Activated gamma-delta T cell treated with Interleukin-2 at 50 U/mL for 16 hours (primary cell): ENCODE measurements around the gene ABCC3.

Experiments used
- DNase-seq: peaks from one replicate; pipeline ENCODE4 v3.0.0-alpha.2; 2020

Gene ABCC3

DNA sequence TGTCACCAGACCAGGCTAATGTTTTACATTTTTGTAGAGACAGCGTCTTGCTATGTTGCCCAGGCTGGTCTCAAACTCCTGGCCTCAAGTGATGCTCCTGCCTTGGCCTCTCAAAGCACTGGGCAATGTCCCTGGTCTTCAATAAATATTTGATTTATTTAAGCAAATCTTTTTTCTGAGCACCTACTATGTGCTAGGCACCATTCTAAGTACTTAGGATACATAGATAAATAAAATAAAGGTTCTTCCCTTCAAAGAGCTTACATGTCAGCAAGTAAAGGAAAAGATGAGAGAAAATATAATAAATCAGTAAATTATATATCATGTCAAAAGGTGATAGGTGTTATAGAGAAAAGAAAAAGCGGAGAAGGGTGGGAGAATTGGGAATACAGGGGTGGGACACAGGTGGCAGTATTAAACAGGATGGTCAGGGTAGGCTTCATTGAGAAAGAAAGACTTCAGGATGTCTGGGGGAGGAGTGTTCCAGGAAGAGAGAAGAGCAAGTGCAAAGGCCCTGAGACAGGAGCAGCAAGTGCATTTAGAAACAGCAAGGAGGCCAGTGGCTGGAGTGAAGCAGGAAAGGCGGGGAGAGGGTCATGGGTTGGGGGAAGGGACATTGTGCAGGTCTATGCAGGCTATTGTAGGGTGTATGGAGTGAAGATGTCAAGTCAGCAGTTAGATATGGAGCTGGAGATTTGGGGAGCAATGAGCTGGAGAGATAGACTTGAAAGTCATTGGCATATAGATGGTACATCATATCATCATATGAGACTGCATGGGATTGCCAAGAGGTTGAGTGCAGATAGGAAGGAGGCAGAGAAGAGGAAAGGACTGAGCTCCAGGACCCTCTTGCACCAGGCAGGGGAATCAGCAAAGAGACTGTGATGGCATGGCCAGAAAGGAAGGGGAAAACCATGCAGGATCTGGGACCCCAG, 11.3 kb downstream of the ABCC3 start:
- no peak for DNase-seq

- no peak for DNase-seq
These were observed 12.5 kb downstream of the ABCC3 start for GRCh38 chr17:50647187-50647586.

DNA sequence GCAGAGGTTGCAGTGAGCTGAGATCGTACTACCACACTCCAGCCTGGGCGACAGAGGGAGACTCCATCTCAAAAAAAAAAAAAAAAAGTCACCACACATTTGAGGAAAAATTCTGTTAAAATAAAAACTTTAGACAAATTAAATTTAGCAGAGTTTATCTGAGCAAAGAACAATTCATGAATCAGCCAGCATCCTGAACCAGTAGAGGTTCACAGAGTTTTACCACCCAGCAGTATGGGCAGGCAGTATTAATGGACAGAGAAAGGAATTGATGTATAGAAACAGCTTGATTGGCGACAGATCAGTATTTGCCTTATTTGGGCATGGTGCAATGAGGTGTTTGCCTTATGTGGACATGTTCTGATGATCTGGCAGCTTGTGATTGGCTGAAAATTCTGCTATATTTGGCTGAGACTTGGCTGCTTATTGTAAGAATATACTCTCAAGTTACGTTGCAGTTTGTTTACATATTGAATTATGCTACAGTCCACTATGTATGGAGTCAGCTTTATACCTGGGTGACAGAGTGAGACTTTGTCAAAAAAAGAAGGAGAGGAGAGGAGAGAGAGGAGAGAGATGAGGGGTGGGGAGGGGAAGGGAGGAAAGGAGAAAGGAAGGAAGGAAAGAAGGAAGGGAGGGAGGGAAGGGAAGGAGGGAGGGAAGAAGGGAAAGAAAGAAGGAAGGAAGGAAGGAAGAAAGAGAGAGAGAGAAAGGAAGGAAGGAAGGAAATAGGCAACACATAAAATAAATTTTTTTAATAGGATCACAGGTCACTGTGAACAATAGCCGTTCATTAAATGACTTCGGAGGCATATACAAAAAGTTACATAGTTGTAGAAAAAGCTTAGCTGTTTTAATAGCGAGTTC, 14.6 kb downstream of the ABCC3 start:
- DNase-seq = no peak

- no peak for DNase-seq
These were observed 17.0 kb downstream of the ABCC3 start for GRCh38 chr17:50651661-50652060.

DNA sequence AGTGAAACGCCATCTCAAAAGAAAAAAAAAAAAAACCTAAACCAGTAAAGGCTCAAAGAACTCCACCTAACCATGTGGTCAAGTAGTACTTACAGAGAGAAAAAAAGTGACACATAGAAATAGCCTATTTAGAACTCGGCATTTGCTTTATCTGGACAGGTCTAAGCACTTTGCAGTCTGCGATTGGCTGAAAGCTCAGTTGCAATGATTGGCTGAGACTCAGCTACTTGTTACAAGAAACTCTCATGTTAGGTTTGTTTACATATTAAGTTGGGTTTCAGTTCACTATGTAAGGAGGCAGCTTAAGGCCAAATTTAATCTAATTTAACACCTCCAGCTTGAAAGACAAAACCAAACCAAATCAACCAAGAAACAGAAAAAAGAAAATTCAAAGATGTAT, 19.1 kb downstream of the ABCC3 start:
- DNase-seq = no peak

DNA sequence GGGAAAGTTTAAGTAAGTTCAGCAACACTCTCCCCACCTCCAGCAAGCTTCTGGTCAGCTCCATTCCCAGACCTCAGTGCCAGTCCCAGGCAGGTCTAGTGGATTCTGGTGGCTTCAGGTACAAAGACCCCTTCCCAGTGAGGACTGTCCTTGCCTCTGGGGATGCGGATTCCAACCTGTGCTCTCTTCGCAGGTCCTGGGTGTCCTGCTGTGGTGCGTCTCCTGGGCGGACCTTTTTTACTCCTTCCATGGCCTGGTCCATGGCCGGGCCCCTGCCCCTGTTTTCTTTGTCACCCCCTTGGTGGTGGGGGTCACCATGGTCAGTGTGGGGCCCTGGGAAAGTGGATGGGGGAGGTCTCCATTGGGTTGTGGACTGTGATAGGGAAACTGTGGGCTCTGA, 21.8 kb downstream of the ABCC3 start:
- DNase-seq = no peak

- no peak for DNase-seq
These were observed 22.4 kb downstream of the ABCC3 start for GRCh38 chr17:50657054-50657453.

GRCh38 chr17:50657627-50658026, 22.9 kb downstream of the ABCC3 start:
- DNase-seq = no peak

DNA sequence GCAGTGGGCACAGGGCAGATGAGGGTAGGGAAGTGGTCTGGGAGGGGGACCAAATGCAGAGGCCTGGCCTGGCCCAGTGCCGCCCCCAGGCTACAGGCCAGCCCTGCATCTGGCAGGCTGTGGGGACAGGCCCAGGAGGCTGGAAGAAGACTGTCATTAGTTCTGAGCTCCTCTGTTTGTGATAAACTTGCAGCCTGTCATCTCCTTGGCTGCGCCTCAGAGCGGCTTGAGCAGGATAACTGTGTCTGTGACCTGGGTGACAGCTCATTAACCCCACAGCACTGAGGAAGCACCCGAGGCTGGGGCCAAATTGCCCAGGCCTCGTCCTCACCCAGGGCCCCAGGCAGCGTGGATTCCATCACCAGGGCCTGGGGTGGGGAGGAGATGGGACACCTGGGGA, 23.9 kb downstream of the ABCC3 start:
- no peak for DNase-seq

DNA sequence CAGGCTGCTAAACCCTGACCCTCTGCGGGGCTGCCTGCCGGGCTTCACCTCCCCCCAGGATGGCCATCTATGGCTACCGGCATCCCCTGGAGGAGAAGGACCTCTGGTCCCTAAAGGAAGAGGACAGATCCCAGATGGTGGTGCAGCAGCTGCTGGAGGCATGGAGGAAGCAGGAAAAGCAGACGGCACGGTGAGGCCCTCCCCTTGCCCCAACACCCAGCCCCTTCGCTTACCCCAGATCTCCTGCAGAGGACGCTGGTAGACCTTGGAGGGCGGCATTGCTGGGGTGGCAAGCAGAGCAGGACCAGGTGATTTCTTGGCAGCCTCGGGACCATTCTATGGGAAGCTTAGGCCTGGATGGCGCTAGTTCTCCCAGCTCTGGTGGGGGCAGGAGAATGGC, 24.5 kb downstream of the ABCC3 start:
- DNase-seq = no peak

DNA sequence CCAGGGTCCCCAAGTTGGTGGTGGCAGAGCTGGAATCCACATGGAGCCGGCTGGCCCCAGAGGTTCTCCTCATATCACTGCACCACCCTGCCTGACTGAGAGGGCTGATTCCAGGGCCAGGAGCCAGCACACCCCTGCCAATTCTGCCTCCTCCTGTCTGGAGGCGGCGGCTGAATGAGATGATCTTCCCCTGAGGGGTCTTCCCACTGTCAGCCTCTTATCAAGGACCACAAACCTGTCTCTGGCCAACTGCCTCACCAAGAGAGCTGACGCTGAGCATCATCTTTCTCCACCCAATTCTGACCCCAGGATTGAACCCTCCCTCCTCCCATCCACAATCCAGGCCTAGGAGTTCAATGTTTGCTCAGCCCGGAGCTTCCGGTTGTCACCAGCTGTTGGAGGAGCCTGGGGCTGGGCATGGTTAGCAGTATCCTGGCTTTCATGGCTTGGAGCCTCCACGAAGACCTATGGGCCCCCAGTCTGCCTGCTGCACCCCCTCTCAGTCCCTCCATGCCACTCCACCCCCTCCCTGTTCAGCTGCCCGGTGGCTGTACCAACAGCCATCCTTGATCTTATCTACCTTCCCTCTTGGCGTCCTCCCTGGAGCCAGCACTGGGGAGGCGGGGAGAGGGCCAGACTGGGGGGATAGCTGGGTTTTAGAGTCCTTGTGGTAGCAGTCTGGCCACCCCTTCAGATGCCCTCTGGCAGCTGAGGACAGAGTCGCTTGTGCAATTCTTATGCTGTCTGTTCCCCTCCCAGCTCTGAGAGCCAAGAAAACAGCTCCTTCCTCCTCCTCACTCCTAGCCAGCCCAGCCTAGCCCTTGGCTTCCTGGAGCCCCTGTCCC, 25.6 kb downstream of the ABCC3 start:
- DNase-seq = no peak

GRCh38 chr17:50660887-50661345, 26.2 kb downstream of the ABCC3 start:
- no peak for DNase-seq

GRCh38 chr17:50661348-50661747, 26.7 kb downstream of the ABCC3 start:
- DNase-seq = no peak

GRCh38 chr17:50661795-50662391, 27.2 kb downstream of the ABCC3 start:
- no peak for DNase-seq

DNA sequence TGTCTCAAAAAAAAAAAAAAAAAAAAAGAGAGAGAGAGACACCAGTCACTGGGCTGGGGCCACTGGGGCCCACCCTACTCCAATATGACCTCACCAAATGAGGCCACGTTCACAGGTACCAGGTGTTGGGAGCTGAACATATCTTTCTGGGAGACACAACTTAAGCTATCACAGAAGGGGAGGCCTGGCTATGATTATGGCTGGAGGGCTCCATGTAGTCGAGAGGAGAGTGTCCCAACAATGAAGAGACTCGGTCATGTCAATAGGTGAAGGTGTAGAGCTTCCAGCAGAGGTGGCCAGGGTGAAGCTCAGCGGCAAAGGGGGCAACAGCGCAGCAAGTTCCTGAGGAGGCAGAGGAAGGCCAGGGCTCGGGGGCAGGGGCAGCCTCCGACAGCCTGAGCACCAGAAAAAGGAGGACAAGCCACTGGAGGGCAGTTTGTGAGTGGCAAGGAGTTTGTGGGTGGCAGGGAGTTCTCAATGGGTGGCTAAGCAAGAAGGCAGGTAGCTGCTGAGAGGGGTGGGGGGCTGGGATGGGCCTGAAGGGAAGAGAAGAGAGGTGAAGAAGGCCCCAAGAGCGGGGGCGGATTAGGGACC, 28.0 kb downstream of the ABCC3 start:
- no peak for DNase-seq

DNA sequence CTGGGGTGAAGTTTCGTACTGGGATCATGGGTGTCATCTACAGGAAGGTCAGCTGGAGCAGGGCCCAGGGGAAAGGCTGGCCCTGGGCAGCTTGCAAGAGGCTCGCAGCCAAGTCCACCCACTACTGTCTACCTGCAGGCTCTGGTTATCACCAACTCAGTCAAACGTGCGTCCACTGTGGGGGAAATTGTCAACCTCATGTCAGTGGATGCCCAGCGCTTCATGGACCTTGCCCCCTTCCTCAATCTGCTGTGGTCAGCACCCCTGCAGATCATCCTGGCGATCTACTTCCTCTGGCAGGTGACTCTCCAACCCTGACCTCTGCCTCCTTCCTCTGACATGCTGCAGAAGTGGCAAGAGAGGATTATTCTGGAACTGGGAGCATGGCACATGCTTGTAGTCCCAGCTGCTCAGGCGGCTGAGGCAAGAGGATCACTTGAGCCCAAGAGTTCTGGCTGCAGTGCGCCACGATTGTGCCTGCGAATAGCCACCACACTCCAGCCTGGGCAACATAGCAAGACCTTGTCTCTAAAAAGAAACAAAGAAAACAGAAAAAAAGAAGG, 29.2 kb downstream of the ABCC3 start:
- no peak for DNase-seq

DNA sequence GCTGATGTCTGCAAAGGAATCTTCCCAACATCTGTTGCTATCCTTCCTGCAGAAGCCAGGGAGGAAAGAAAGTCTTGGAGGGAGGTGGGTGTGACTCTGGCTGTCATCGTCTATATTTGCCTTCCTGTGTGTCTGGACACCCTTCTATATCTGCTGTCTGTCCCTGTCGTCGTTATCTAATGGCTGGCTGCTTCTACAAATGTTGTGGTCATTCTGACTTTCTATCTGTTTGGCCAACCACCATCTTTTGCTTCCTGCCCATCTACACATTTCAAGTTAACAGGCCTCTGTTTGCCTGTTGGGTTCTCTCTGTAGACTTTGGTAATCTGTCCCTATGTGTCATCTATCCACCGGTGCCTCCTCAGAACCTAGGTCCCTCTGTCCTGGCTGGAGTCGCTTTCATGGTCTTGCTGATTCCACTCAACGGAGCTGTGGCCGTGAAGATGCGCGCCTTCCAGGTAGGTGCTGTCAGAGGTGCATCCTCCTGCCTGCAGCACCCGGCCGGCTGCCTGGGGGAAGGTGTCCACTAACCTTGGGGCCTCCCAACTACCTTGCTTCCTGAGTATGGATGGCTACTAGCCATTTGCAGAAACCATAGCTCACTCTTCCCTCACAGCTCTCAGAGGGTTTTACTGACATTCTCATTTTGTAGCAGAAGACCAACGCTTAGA, 30.2 kb downstream of the ABCC3 start:
- no peak for DNase-seq

- no peak for DNase-seq
These were observed 31.2 kb downstream of the ABCC3 start for GRCh38 chr17:50665838-50666237.

- no peak for DNase-seq
These were observed 31.6 kb downstream of the ABCC3 start for GRCh38 chr17:50666316-50666715.

- DNase-seq = no peak
These were observed 32.8 kb downstream of the ABCC3 start for GRCh38 chr17:50667259-50668024.
